ENCODE data around the gene WARS2.
A peak's percentile ranks its signal among the peaks of the same experiment; 100 is the strongest.

Gene WARS2

GRCh38 chr1:118992237-118992825, 148.1 kb downstream of the WARS2 start:
- 77 to 83% methylated on average over 7 to 8 of the region's 22 CpGs for WGBS, 2 experiments (ENCODE audit: insufficient coverage in 2 of 2)
- Histone ChIP-seq H3K4me3 (ENCODE audit: extremely low read depth, insufficient read depth, low read length, poor library complexity, severe bottlenecking) (no peak overlapping the region), H3K9me3 (ENCODE audit: control insufficient read depth, low read length) (no peaks in the 10 kb centered on the region), H3K27ac (ENCODE audit: low read depth, low read length, severe bottlenecking) (no peak overlapping the region), H3K4me1 (ENCODE audit: control insufficient read depth, insufficient read depth, low read length, poor library complexity, severe bottlenecking) (peaks cover 22% of the 10 kb centered on the region), H3K36me3 (ENCODE audit: control insufficient read depth, insufficient read depth, low read length) (no peaks in the 10 kb centered on the region)

- Histone ChIP-seq H3K36me3 (ENCODE audit: control insufficient read depth, insufficient read depth, low read length) (no peaks in the 10 kb centered on the region), H3K27ac (ENCODE audit: low read depth, low read length, severe bottlenecking) (no peak overlapping the region), H3K4me1 (ENCODE audit: control insufficient read depth, insufficient read depth, low read length, poor library complexity, severe bottlenecking) (peaks cover 22% of the 10 kb centered on the region), H3K4me3 (ENCODE audit: extremely low read depth, insufficient read depth, low read length, poor library complexity, severe bottlenecking) (no peak overlapping the region), H3K9me3 (ENCODE audit: control insufficient read depth, low read length) (no peaks in the 10 kb centered on the region)
- 100% methylated on average over 3 of the region's 4 CpGs; no CpG with 5 or more reads in 1 of the 2 experiments for WGBS, 2 experiments (ENCODE audit: insufficient coverage in 2 of 2)
Measured at GRCh38 chr1:118991448-118991847, 149.0 kb downstream of the WARS2 start.

- Histone ChIP-seq H3K36me3 (ENCODE audit: control insufficient read depth, insufficient read depth, low read length) (no peaks in the 10 kb centered on the region), H3K4me1 (ENCODE audit: control insufficient read depth, insufficient read depth, low read length, poor library complexity, severe bottlenecking) (peaks cover 27% of the 10 kb centered on the region), H3K27ac (ENCODE audit: low read depth, low read length, severe bottlenecking) (peak overlapping the region; percentile 88), H3K4me3 (ENCODE audit: extremely low read depth, insufficient read depth, low read length, poor library complexity, severe bottlenecking) (no peak overlapping the region), H3K9me3 (ENCODE audit: control insufficient read depth, low read length) (no peaks in the 10 kb centered on the region)
- whole genome bisulfite sequencing, 2 experiments (ENCODE audit: insufficient coverage in 2 of 2), result 65 to 83% methylated on average over 4 to 8 of the region's 8 CpGs
Measured at GRCh38 chr1:118990513-118991152, 149.8 kb downstream of the WARS2 start.

GRCh38 chr1:118989878-118990378, 150.5 kb downstream of the WARS2 start:
- no peaks in the 10 kb centered on the region for H3K9me3 ChIP-seq (ENCODE audit: control insufficient read depth, low read length)
- WGBS, 2 experiments (ENCODE audit: insufficient coverage in 2 of 2), result 25 to 31% methylated on average over 21 of the region's 22 CpGs
- peaks cover 27% of the 10 kb centered on the region for H3K4me1 ChIP-seq (ENCODE audit: control insufficient read depth, insufficient read depth, low read length, poor library complexity, severe bottlenecking)
- peaks cover 1% of the 10 kb centered on the region for H3K36me3 ChIP-seq (ENCODE audit: control insufficient read depth, insufficient read depth, low read length)
- no peak overlapping the region for H3K4me3 ChIP-seq (ENCODE audit: extremely low read depth, insufficient read depth, low read length, poor library complexity, severe bottlenecking)
- peak overlapping the region; percentile 88 for H3K27ac ChIP-seq (ENCODE audit: low read depth, low read length, severe bottlenecking)

GRCh38 chr1:118989006-118989815, 151.2 kb downstream of the WARS2 start:
- peaks cover 8% of the 10 kb centered on the region for H3K36me3 ChIP-seq (ENCODE audit: control insufficient read depth, insufficient read depth, low read length)
- peak overlapping the region; percentile 60 for H3K4me3 ChIP-seq (ENCODE audit: extremely low read depth, insufficient read depth, low read length, poor library complexity, severe bottlenecking)
- 5 to 12% methylated on average over 28 to 42 of the region's 44 CpGs for WGBS, 2 experiments (ENCODE audit: insufficient coverage in 2 of 2)
- H3K4me1 ChIP-seq (ENCODE audit: control insufficient read depth, insufficient read depth, low read length, poor library complexity, severe bottlenecking), result peaks cover 27% of the 10 kb centered on the region
- peak overlapping the region; percentile 88 for H3K27ac ChIP-seq (ENCODE audit: low read depth, low read length, severe bottlenecking)
- peaks cover 1% of the 10 kb centered on the region for H3K9me3 ChIP-seq (ENCODE audit: control insufficient read depth, low read length)

- Histone ChIP-seq H3K36me3 (ENCODE audit: control insufficient read depth, insufficient read depth, low read length) (peaks cover 15% of the 10 kb centered on the region), H3K9me3 (ENCODE audit: control insufficient read depth, low read length) (peaks cover 5% of the 10 kb centered on the region), H3K4me3 (ENCODE audit: extremely low read depth, insufficient read depth, low read length, poor library complexity, severe bottlenecking) (peak within 1 kb of the TSS; percentile 60), H3K27ac (ENCODE audit: low read depth, low read length, severe bottlenecking) (peak within 1 kb of the TSS; percentile 88), H3K4me1 (ENCODE audit: control insufficient read depth, insufficient read depth, low read length, poor library complexity, severe bottlenecking) (peaks cover 27% of the 10 kb centered on the region)
- WGBS, 2 experiments (ENCODE audit: insufficient coverage in 2 of 2), result 13 to 16% methylated on average over 17 to 19 of the region's 31 CpGs
Measured at GRCh38 chr1:118988186-118989005, 152.1 kb downstream of the WARS2 start, which contains the start of gene TBX15. TBX15 (minus strand) TSS chr1:118988343; CDS start chr1:118987795, 548 bp downstream.

GRCh38 chr1:118987468-118988185, 152.8 kb downstream of the WARS2 start:
- peak overlapping the region; percentile 60 for H3K4me3 ChIP-seq (ENCODE audit: extremely low read depth, insufficient read depth, low read length, poor library complexity, severe bottlenecking)
- H3K27ac ChIP-seq (ENCODE audit: low read depth, low read length, severe bottlenecking), result peak overlapping the region; percentile 10
- peaks cover 27% of the 10 kb centered on the region for H3K4me1 ChIP-seq (ENCODE audit: control insufficient read depth, insufficient read depth, low read length, poor library complexity, severe bottlenecking)
- H3K36me3 ChIP-seq (ENCODE audit: control insufficient read depth, insufficient read depth, low read length), result peaks cover 15% of the 10 kb centered on the region
- WGBS, 2 experiments (ENCODE audit: insufficient coverage in 2 of 2), result 0% methylated on average over 55 to 60 of the region's 65 CpGs
- H3K9me3 ChIP-seq (ENCODE audit: control insufficient read depth, low read length), result peaks cover 5% of the 10 kb centered on the region

GRCh38 chr1:118986555-118987467, 153.6 kb downstream of the WARS2 start:
- Histone ChIP-seq H3K9me3 (ENCODE audit: control insufficient read depth, low read length) (peaks cover 5% of the 10 kb centered on the region), H3K36me3 (ENCODE audit: control insufficient read depth, insufficient read depth, low read length) (peaks cover 15% of the 10 kb centered on the region), H3K4me3 (ENCODE audit: extremely low read depth, insufficient read depth, low read length, poor library complexity, severe bottlenecking) (peak overlapping the region; percentile 60), H3K4me1 (ENCODE audit: control insufficient read depth, insufficient read depth, low read length, poor library complexity, severe bottlenecking) (peaks cover 27% of the 10 kb centered on the region), H3K27ac (ENCODE audit: low read depth, low read length, severe bottlenecking) (no peak overlapping the region)
- 7 to 9% methylated on average over 25 to 28 of the region's 42 CpGs for WGBS, 2 experiments (ENCODE audit: insufficient coverage in 2 of 2)

Measured in mesodermal cell (in vitro differentiated cells).